Suprapubic skin (tissue), 4 donors: ENCODE measurements around the gene ATXN1.

Experiments used
- POLR2A ChIP-seq, 2 donors: fragments of 450-650 bp; IDR thresholded peaks; one replicate each; pipeline ENCODE4 v1.6.1; 2017; ENCODE audit warnings: antibody characterized with exemption in 2 of 2, mild to moderate bottlenecking in 2 of 2, moderate library complexity in 2 of 2
- POLR2AphosphoS5 ChIP-seq, 3 donors: sonication (generic); formaldehyde crosslinking; IDR thresholded peaks; one replicate each; pipeline ENCODE4 v1.6.1; 2017; ENCODE audit warnings: antibody characterized with exemption in 3 of 3
- TF ChIP-seq, protein P1 (sequence below), 2 donors: fragments of 200-600 bp in 1 of 2; fragments of 450-650 bp in 1 of 2; sonication (generic) in 1 of 2; IDR thresholded peaks; one replicate each; pipeline ENCODE4 v1.5.1; 2016 to 2019; ENCODE audit warnings: antibody characterized with exemption in 2 of 2, mild to moderate bottlenecking in 1 of 2, moderate library complexity in 1 of 2

DNA sequence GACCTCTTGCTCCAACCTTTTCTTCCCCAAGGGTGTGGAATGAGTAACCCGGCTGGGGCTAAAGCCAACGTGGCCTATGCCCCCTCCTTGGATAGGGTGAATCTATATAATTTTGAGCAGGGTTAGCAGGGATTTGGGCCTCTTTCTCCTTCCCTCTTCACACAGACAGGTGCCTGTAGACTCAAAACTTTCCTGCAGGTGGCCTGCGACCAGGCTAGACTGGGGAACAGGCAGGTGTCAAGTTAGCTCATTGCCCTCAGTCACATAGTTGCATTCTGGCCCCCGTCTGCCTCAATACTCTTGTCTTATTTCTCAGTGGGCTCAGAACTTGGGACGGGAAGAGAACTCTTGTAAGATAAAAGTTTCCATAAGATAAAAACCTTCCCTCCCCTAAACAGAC lies 243.0 kb downstream of the ATXN1 start:
- TF ChIP-seq, protein P1, sequence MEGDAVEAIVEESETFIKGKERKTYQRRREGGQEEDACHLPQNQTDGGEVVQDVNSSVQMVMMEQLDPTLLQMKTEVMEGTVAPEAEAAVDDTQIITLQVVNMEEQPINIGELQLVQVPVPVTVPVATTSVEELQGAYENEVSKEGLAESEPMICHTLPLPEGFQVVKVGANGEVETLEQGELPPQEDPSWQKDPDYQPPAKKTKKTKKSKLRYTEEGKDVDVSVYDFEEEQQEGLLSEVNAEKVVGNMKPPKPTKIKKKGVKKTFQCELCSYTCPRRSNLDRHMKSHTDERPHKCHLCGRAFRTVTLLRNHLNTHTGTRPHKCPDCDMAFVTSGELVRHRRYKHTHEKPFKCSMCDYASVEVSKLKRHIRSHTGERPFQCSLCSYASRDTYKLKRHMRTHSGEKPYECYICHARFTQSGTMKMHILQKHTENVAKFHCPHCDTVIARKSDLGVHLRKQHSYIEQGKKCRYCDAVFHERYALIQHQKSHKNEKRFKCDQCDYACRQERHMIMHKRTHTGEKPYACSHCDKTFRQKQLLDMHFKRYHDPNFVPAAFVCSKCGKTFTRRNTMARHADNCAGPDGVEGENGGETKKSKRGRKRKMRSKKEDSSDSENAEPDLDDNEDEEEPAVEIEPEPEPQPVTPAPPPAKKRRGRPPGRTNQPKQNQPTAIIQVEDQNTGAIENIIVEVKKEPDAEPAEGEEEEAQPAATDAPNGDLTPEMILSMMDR (IDR thresholded peaks at IDR 0.05), result no peak
- no peak for TF ChIP-seq POLR2A (IDR thresholded peaks at IDR 0.05)
- TF ChIP-seq POLR2AphosphoS5 (IDR thresholded peaks at IDR 0.05), result no peak
